NCI-H446 treated with DMSO at 0.1 percent for 48 hours (cell line): ENCODE results near the gene NHLRC1.

Source experiments
- DNase-seq: peaks from one replicate; lab custom pipeline; 2025; lab: John Stamatoyannopoulos, UW

Gene NHLRC1

GRCh38 chr6:18139935-18140621 lies 17.6 kb upstream of the NHLRC1 start:
- DNase-seq, result no peak

GRCh38 chr6:18138906-18139305 lies 16.4 kb upstream of the NHLRC1 start:
- no peak for DNase-seq

- no peak for DNase-seq
Observed at GRCh38 chr6:18136260-18136659, 13.8 kb upstream of the NHLRC1 start.

GRCh38 chr6:18135171-18135570 lies 12.7 kb upstream of the NHLRC1 start:
- DNase-seq, result no peak

GRCh38 chr6:18132346-18132745 lies 9.9 kb upstream of the NHLRC1 start:
- no peak for DNase-seq

GRCh38 chr6:18126121-18126520 lies 3.6 kb upstream of the NHLRC1 start:
- no peak for DNase-seq

- DNase-seq, result no peak
Observed at GRCh38 chr6:18121580-18122127, 823 bp downstream of the NHLRC1 start.

GRCh38 chr6:18119236-18119635 lies 3.2 kb downstream of the NHLRC1 start:
- no peak for DNase-seq

- peak; percentile 94 for DNase-seq
Observed at GRCh38 chr6:18118330-18118729, 4.1 kb downstream of the NHLRC1 start.

- DNase-seq, result no peak
Observed at GRCh38 chr6:18117136-18117535, 5.3 kb downstream of the NHLRC1 start.

GRCh38 chr6:18115356-18115755 lies 7.1 kb downstream of the NHLRC1 start:
- DNase-seq, result no peak

GRCh38 chr6:18110162-18110561 lies 12.3 kb downstream of the NHLRC1 start:
- no peak for DNase-seq

GRCh38 chr6:18107061-18107460 lies 15.4 kb downstream of the NHLRC1 start:
- no peak for DNase-seq

GRCh38 chr6:18102783-18103509 lies 19.5 kb downstream of the NHLRC1 start:
- DNase-seq, result peak; percentile 69

GRCh38 chr6:18101873-18102272 lies 20.6 kb downstream of the NHLRC1 start:
- peak; percentile 64 for DNase-seq

- no peak for DNase-seq
Observed at GRCh38 chr6:18101271-18101670, 21.2 kb downstream of the NHLRC1 start.

- DNase-seq, result no peak
Observed at GRCh38 chr6:18100296-18100695, 22.2 kb downstream of the NHLRC1 start.

- DNase-seq, result no peak
Observed at GRCh38 chr6:18099511-18099910, 23.0 kb downstream of the NHLRC1 start.

- DNase-seq, result no peak
Observed at GRCh38 chr6:18096423-18096822, 26.1 kb downstream of the NHLRC1 start.

- no peak for DNase-seq
Observed at GRCh38 chr6:18091382-18091781, 31.1 kb downstream of the NHLRC1 start.

GRCh38 chr6:18090349-18090786 lies 32.1 kb downstream of the NHLRC1 start:
- no peak for DNase-seq

GRCh38 chr6:18088419-18089296 lies 33.8 kb downstream of the NHLRC1 start:
- DNase-seq, result no peak
